Upper lobe of left lung (tissue), 4 donors: ENCODE data around the gene CRX.
"Not testable (repeated sequence)": the region's sequence is repeated elsewhere in the genome, so short reads cannot be mapped to it uniquely, and the experiment has no call there.

Experiments used
- CTCF ChIP-seq, 6 experiments: fragments of 450-650 bp in 4 of 6; fragments of 200-600 bp in 2 of 6; sonication (generic) in 2 of 6; IDR thresholded peaks; one replicate each; pipeline ENCODE4 v1.5.1; 2016 to 2019; ENCODE audit warnings: antibody characterized with exemption in 6 of 6
- POLR2A ChIP-seq, 4 donors: fragments of 450-650 bp; IDR thresholded peaks; one replicate each; pipeline ENCODE4 v1.5.1; 2016 to 2017; ENCODE audit warnings: antibody characterized with exemption in 4 of 4, mild to moderate bottlenecking in 2 of 4
- POLR2AphosphoS5 ChIP-seq, 2 donors: sonication (generic); formaldehyde crosslinking; IDR thresholded peaks; one replicate each; pipeline ENCODE4 v1.5.1; 2017; ENCODE audit warnings: antibody characterized with exemption in 2 of 2

DNA sequence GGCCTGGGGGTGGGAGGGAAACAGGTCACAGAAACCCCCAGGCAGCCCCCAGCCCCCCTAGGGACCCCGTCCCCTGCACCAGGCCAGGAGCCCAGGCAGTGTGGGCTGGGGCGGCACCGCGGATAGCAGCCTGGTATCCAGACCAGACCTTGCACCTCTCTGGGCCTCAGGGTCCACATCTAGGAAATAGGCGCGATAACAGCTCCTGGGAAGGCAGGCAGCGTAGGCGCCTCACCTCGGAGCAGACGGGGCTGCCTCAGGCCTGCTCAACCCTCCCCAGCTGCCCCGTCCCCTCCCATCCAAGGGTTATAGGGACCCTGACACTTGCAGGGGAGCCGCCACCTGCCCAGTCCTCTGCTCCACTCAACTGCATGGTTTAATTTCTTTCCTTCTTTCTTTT lies 18.1 kb upstream of the CRX start:
- not testable (repeated sequence) for TF ChIP-seq CTCF, POLR2AphosphoS5, POLR2A (IDR thresholded peaks at IDR 0.05)
